HepG2 (cell line): ENCODE data around the gene LOC128125822.

Source experiments
- ARNTL ChIP-seq: sonication (generic); formaldehyde crosslinking; IDR thresholded peaks from 2 replicates; pipeline ENCODE4 v1.4.0; 2020; ENCODE audit warnings: mild to moderate bottlenecking, missing genetic modification reagents
- EP300 ChIP-seq, 3 experiments: sonication (generic) in 1 of 3; formaldehyde crosslinking in 1 of 3; IDR thresholded peaks; 2 replicates each; pipeline versions ENCODE4 v1.5.1 to v1.6.1; 2011 to 2020; ENCODE audit warnings: low read depth in 2 of 3, low read length in 2 of 3, borderline replicate concordance in 1 of 3, improper control_type of control experiment in 1 of 3, mild to moderate bottlenecking in 1 of 3, missing genetic modification reagents in 1 of 3, moderate library complexity in 1 of 3
- ESRRA ChIP-seq: sonication (generic); formaldehyde crosslinking; IDR thresholded peaks from 2 replicates; pipeline ENCODE4 v1.5.1; 2020; ENCODE audit warnings: mild to moderate bottlenecking, low read depth, missing genetic modification reagents
- ISL2 ChIP-seq: sonication (generic); formaldehyde crosslinking; IDR thresholded peaks from 2 replicates; pipeline ENCODE4 v1.5.0; 2020; ENCODE audit warnings: missing genetic modification reagents
- NCOA2 ChIP-seq: sonication (generic); formaldehyde crosslinking; IDR thresholded peaks from 2 replicates; pipeline ENCODE4 v1.8.0; 2022; ENCODE audit warnings: inconsistent platforms
- NFKB2 ChIP-seq: sonication (generic); formaldehyde crosslinking; IDR thresholded peaks from 2 replicates; pipeline ENCODE4 v1.4.0; 2020; ENCODE audit warnings: missing genetic modification reagents, borderline replicate concordance
- RARG ChIP-seq: sonication (generic); formaldehyde crosslinking; IDR thresholded peaks from 2 replicates; pipeline ENCODE4 v1.4.0; 2020; ENCODE audit warnings: low read depth, mild to moderate bottlenecking, missing genetic modification reagents
- YEATS4 ChIP-seq: sonication (generic); formaldehyde crosslinking; IDR thresholded peaks from 2 replicates; pipeline ENCODE4 v1.4.0; 2020; ENCODE audit warnings: missing genetic modification reagents, borderline replicate concordance
- ZNF12 ChIP-seq: sonication (generic); formaldehyde crosslinking; IDR thresholded peaks from 2 replicates; pipeline ENCODE4 v1.5.0; 2020; ENCODE audit warnings: missing genetic modification reagents
- ZNF232 ChIP-seq: sonication (generic); formaldehyde crosslinking; IDR thresholded peaks from 2 replicates; pipeline ENCODE4 v1.4.0; 2020; ENCODE audit warnings: missing genetic modification reagents, borderline replicate concordance
- ZNF543 ChIP-seq: sonication (generic); formaldehyde crosslinking; IDR thresholded peaks from 2 replicates; pipeline ENCODE4 v1.4.0; 2020; ENCODE audit warnings: mild to moderate bottlenecking, missing genetic modification reagents
- ZNF713 ChIP-seq: sonication (generic); formaldehyde crosslinking; IDR thresholded peaks from 2 replicates; pipeline ENCODE4 v1.4.0; 2020; ENCODE audit warnings: mild to moderate bottlenecking, missing genetic modification reagents
- TF ChIP-seq, protein P1 (sequence below): sonication (generic); formaldehyde crosslinking; IDR thresholded peaks from 2 replicates; pipeline ENCODE4 v1.4.0; 2020; ENCODE audit warnings: missing genetic modification reagents
- TF ChIP-seq, protein P2 (sequence below): sonication (generic); formaldehyde crosslinking; IDR thresholded peaks from 2 replicates; pipeline ENCODE4 v1.4.0; 2020; ENCODE audit warnings: missing genetic modification reagents
- TF ChIP-seq, protein P3 (sequence below): sonication (generic); formaldehyde crosslinking; IDR thresholded peaks from 2 replicates; pipeline ENCODE4 v1.4.0; 2020; ENCODE audit warnings: mild to moderate bottlenecking, missing genetic modification reagents
- TF ChIP-seq, protein P4 (sequence below): sonication (generic); formaldehyde crosslinking; IDR thresholded peaks from 2 replicates; pipeline ENCODE4 v1.8.1; 2023; ENCODE audit warnings: missing genetic modification reagents, mild to moderate bottlenecking, borderline replicate concordance
- TF ChIP-seq, protein P5 (sequence below): sonication (generic); formaldehyde crosslinking; IDR thresholded peaks from 2 replicates; pipeline ENCODE4 v1.5.1; 2020; ENCODE audit warnings: missing genetic modification reagents, mild to moderate bottlenecking, borderline replicate concordance
- TF ChIP-seq, protein P6 (sequence below): sonication (generic); formaldehyde crosslinking; IDR thresholded peaks from 2 replicates; pipeline ENCODE4 v1.8.1; 2023; ENCODE audit warnings: mild to moderate bottlenecking, inconsistent platforms, moderate library complexity, missing genetic modification reagents, borderline replicate concordance

The LOC128125822 gene

DNA sequence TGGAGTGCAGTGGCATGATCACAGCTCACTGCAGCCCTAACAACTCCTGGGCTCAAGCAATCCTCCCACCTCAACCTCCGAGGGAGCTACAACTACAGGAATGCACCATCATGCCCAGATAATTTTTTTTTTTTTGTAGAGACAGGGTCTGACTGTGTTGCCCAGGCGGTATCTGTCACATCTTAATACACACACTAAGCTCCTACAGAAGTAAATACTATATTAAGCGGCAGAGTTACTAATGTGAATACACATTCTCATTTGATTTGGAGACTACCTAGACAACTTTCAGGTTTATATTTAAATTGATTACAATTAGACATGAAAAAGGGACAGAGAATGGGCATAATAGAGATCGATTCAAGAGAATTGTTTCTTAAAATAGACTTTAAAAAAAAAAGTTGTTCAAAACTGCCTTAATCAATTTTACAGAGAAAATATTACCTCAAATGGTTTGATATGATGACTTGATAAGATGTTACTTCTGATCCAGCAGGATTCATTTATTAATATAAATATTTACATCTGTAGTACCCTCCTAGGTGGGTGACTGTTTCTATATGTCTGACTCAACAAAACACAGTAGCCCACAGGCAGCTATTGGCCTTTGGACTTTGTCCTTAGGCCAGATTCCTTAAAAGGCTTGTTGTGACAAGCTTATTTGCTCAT is 7.1 kb upstream of the LOC128125822 start (continued):
- TF ChIP-seq, protein P1, sequence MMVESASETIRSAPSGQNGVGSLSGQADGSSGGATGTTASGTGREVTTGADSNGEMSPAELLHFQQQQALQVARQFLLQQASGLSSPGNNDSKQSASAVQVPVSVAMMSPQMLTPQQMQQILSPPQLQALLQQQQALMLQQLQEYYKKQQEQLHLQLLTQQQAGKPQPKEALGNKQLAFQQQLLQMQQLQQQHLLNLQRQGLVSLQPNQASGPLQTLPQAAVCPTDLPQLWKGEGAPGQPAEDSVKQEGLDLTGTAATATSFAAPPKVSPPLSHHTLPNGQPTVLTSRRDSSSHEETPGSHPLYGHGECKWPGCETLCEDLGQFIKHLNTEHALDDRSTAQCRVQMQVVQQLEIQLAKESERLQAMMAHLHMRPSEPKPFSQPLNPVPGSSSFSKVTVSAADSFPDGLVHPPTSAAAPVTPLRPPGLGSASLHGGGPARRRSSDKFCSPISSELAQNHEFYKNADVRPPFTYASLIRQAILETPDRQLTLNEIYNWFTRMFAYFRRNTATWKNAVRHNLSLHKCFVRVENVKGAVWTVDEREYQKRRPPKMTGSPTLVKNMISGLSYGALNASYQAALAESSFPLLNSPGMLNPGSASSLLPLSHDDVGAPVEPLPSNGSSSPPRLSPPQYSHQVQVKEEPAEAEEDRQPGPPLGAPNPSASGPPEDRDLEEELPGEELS (CRISPR knock-in tag): peak; percentile 79
- TF ChIP-seq EP300 (IDR thresholded peaks at IDR 0.05; ENCODE audit: low read depth in 2 of 2, low read length in 2 of 2): peak; percentile 76 to 95
- TF ChIP-seq EP300 (CRISPR knock-in tag; IDR thresholded peaks at IDR 0.05; ENCODE audit: borderline replicate concordance): peak; percentile 71; the same call in 1 of the 2 replicates
- TF ChIP-seq ZNF543 (CRISPR knock-in tag): 0 out of 2 replicates have a peak, but pooled peaks have one; percentile 30
- peak; percentile 73 for TF ChIP-seq ISL2 (CRISPR knock-in tag)
- no peak for TF ChIP-seq ZNF713 (CRISPR knock-in tag)
- no peak for TF ChIP-seq ZNF232 (CRISPR knock-in tag)
- TF ChIP-seq, protein P2, sequence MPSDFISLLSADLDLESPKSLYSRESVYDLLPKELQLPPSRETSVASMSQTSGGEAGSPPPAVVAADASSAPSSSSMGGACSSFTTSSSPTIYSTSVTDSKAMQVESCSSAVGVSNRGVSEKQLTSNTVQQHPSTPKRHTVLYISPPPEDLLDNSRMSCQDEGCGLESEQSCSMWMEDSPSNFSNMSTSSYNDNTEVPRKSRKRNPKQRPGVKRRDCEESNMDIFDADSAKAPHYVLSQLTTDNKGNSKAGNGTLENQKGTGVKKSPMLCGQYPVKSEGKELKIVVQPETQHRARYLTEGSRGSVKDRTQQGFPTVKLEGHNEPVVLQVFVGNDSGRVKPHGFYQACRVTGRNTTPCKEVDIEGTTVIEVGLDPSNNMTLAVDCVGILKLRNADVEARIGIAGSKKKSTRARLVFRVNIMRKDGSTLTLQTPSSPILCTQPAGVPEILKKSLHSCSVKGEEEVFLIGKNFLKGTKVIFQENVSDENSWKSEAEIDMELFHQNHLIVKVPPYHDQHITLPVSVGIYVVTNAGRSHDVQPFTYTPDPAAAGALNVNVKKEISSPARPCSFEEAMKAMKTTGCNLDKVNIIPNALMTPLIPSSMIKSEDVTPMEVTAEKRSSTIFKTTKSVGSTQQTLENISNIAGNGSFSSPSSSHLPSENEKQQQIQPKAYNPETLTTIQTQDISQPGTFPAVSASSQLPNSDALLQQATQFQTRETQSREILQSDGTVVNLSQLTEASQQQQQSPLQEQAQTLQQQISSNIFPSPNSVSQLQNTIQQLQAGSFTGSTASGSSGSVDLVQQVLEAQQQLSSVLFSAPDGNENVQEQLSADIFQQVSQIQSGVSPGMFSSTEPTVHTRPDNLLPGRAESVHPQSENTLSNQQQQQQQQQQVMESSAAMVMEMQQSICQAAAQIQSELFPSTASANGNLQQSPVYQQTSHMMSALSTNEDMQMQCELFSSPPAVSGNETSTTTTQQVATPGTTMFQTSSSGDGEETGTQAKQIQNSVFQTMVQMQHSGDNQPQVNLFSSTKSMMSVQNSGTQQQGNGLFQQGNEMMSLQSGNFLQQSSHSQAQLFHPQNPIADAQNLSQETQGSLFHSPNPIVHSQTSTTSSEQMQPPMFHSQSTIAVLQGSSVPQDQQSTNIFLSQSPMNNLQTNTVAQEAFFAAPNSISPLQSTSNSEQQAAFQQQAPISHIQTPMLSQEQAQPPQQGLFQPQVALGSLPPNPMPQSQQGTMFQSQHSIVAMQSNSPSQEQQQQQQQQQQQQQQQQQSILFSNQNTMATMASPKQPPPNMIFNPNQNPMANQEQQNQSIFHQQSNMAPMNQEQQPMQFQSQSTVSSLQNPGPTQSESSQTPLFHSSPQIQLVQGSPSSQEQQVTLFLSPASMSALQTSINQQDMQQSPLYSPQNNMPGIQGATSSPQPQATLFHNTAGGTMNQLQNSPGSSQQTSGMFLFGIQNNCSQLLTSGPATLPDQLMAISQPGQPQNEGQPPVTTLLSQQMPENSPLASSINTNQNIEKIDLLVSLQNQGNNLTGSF (CRISPR knock-in tag): no peak
- TF ChIP-seq NFKB2: no peak
- TF ChIP-seq ZNF12 (CRISPR knock-in tag): no peak
- TF ChIP-seq, protein P3, sequence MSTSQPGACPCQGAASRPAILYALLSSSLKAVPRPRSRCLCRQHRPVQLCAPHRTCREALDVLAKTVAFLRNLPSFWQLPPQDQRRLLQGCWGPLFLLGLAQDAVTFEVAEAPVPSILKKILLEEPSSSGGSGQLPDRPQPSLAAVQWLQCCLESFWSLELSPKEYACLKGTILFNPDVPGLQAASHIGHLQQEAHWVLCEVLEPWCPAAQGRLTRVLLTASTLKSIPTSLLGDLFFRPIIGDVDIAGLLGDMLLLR: no peak
- peak; percentile 87 for TF ChIP-seq NCOA2 (CRISPR knock-in tag)
- TF ChIP-seq YEATS4 (CRISPR knock-in tag): no peak; the same call in 1 of the 2 replicates
- TF ChIP-seq ARNTL (CRISPR knock-in tag): peak; percentile 41; the same call in 1 of the 2 replicates
- TF ChIP-seq, protein P4, sequence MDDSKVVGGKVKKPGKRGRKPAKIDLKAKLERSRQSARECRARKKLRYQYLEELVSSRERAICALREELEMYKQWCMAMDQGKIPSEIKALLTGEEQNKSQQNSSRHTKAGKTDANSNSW (CRISPR knock-in tag): no peak
- TF ChIP-seq ESRRA (CRISPR knock-in tag): no peak
- TF ChIP-seq RARG (CRISPR knock-in tag): no peak
- TF ChIP-seq, protein P5, sequence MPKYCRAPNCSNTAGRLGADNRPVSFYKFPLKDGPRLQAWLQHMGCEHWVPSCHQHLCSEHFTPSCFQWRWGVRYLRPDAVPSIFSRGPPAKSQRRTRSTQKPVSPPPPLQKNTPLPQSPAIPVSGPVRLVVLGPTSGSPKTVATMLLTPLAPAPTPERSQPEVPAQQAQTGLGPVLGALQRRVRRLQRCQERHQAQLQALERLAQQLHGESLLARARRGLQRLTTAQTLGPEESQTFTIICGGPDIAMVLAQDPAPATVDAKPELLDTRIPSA (CRISPR knock-in tag): no peak
- TF ChIP-seq, protein P6, sequence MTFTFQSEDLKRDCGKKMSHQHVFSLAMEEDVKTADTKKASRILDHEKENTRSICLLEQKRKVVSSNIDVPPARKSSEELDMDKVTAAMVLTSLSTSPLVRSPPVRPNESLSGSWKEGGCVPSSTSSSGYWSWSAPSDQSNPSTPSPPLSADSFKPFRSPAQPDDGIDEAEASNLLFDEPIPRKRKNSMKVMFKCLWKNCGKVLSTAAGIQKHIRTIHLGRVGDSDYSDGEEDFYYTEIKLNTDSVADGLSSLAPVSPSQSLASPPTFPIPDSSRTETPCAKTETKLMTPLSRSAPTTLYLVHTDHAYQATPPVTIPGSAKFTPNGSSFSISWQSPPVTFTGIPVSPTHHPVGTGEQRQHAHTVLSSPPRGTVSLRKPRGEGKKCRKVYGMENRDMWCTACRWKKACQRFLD (CRISPR knock-in tag): no peak
